ENCODE measurements around the gene FOXJ3. TPM values are rescaled to one million over a fixed set of nuclear protein-coding genes. Genes with fewer than 3 reads are reported as not detected.

Gene FOXJ3
- total RNA-seq, 1 donor from 2014 or later = 51.0 TPM

DNA sequence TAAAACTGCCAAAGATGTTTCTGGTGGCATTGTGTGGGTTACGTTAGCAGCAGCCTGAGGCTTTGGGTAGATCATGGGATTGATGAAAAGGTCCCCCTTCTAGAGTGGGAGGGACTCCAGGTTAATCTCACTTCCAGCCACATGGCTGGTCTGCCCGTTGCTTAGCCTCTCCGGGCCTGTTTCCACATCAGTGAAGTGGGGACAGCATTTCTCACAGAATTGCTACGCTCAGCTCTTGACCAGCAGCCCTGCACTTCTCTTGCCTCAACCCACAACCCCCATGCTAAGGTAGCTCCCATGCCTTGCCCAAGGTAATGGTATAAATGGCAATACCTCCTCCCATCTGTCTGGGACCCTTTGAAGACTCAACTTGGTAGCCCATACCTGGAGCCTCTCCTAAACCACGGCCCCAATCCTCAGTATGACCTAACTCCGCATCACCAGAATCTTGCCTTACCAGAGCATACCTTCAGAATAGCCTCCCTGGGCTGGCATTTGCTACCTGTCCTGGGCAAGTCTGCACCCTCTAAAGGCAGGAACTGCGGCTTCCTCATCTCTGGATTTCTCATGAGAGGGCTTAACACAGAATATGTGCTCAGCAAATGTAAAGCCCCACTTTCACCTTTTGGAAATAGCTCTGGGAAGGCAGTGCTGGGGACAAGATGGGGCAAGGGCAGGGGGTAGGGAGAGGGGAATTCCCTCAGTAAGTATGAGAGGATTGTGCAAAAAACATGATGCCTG is 159.6 kb downstream of the FOXJ3 start:
- Mint-ChIP-seq H3K27ac (no peak overlapping the region), H3K4me3 (no peak overlapping the region), H3K4me1 (no peaks in the 10 kb centered on the region), H3K36me3 (ENCODE audit: low read depth) (peaks cover 9% of the 10 kb centered on the region), H3K27me3 (no peaks in the 10 kb centered on the region), H3K9me3 (no peaks in the 10 kb centered on the region)
- no peak for DNase-seq
- intact Hi-C loops (cut with micrococcal nuclease) = loop anchor here (2.0 to 10.0 kb wide), 2 partner anchors 159 to 661 kb away; partner anchors contain the start of gene FOXJ3

DNA sequence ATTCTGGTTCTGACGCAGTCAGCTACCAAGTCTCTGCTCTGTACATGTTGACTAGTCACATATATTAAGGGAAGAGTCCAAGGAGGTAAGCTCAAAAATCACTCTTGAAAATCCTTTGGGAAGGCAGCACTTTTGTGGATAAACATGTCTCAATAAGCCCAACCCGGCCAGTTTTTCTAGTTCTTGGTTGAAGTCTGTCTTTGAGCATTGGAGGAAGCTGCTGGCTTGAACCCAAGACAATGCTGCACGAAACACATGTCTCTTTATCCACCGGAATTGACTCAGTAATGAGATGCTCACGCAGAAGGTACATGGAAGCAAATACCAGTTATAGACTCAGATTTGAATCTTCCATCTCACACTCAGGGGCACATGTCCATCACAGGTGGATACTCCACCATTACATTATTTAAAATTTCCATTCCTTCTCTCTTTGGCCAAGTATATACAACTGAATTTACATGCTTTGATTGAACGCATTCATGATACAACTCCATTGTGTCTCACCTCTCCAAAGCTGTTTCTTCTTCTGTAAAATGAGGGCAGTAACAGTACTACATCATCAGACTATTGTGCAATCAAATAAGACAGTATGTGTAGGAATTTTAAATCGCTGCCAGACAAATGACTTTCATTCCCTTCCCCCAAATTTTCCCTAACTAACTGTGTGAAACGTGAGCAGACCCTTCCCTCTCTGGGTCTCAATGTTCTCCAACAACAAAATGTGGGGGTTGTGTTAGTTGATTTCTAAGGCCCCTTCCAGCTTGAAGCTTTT is 160.9 kb downstream of the FOXJ3 start:
- no peak for DNase-seq
- intact Hi-C loops (cut with micrococcal nuclease) = loop anchor here (1.0 to 10.0 kb wide), 3 partner anchors 27 to 659 kb away; no protein-coding TSS in a partner anchor
- no peaks in the 10 kb centered on the region for H3K4me1 Mint-ChIP-seq
- no peaks in the 10 kb centered on the region for H3K9me3 Mint-ChIP-seq
- no peak overlapping the region for H3K27ac Mint-ChIP-seq
- H3K36me3 Mint-ChIP-seq (ENCODE audit: low read depth) = peaks cover 3% of the 10 kb centered on the region
- no peak overlapping the region for H3K4me3 Mint-ChIP-seq
- no peaks in the 10 kb centered on the region for H3K27me3 Mint-ChIP-seq

DNA sequence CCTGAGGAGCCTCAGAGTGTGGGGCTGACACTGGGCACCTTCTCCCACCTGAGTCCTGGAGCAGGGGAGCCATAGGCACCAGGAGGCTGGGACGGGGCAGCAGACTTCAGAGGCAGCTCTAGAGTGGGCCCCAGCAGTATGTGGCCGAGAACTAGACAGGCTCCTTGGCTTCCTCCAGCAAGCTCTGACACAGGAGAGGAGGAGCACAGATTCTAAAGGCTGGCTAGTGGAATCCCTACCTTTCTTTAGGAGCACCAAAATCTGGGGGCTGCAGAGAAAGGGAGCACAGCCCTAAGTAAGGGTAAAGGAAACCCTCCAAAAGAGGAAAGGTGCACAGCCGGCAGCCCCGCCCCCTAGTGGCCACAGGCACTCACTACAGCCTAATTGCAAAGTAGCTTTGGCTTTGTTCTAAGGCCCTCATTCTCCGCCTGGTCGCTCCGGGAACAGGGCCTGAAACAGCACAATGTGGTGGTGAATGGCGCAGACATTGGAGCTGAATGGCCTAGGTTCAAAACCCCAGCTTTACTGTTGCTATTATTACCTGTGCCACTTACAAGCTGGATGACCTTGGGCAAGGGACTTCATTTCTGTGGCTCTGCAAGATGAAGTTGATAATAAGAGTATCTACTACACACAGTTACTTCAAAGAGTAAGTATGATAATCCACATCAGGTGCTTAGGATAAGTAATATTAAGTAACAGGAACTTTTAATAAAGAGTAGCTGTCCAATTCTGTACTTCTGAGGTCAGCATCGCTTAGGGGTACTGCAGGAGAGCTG is 161.7 kb downstream of the FOXJ3 start:
- no peak overlapping the region for H3K4me3 Mint-ChIP-seq
- peaks cover 3% of the 10 kb centered on the region for H3K36me3 Mint-ChIP-seq (ENCODE audit: low read depth)
- no peaks in the 10 kb centered on the region for H3K9me3 Mint-ChIP-seq
- H3K4me1 Mint-ChIP-seq = no peaks in the 10 kb centered on the region
- no peaks in the 10 kb centered on the region for H3K27me3 Mint-ChIP-seq
- intact Hi-C loops (cut with micrococcal nuclease) = loop anchor here (1.0 to 10.0 kb wide), 3 partner anchors 26 to 659 kb away; no protein-coding TSS in a partner anchor
- DNase-seq = peak; percentile 89
- no peak overlapping the region for H3K27ac Mint-ChIP-seq

DNA sequence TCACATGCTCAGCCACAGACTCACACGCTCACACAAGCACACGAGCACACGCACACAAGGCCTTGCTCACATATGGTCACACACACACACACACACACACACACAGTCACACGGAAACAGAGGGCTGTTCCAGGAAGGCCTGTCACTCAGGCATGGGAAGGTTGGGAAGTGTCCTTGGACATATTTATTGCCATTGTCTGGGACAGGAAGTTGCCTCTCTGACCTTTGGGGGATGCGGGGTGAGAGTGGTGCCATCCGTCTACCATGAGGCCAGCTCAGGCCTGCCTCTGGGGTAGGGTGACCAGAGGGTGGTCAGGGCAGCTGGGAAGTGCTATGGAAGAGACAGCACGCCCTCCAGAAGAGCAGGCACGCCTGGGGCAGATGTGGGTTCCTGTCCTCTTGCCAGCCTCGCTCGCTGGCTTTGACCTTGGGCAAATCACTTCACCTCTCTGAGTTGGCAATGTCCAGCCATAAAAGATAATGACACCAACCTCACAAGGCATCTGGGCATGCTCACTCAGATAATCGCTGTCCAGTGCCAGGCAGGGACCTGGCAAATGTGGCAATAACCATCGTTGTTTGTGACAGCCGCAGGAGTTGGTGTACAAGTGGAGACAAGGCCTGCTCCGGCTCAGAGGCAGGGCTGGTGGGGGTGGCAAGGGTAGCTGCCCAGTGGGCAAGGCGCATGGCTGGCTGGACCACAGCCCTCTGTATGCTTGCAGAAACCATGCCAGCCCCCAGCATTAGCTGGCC is 162.5 kb downstream of the FOXJ3 start:
- Mint-ChIP-seq H3K27me3 (no peaks in the 10 kb centered on the region), H3K4me1 (no peaks in the 10 kb centered on the region), H3K4me3 (no peak overlapping the region), H3K36me3 (ENCODE audit: low read depth) (peaks cover 2% of the 10 kb centered on the region), H3K9me3 (no peaks in the 10 kb centered on the region), H3K27ac (no peak overlapping the region)
- DNase-seq = no peak
- intact Hi-C loops (cut with micrococcal nuclease) = loop anchor here (1.0 to 10.0 kb wide), 3 partner anchors 25 to 658 kb away; no protein-coding TSS in a partner anchor

DNA sequence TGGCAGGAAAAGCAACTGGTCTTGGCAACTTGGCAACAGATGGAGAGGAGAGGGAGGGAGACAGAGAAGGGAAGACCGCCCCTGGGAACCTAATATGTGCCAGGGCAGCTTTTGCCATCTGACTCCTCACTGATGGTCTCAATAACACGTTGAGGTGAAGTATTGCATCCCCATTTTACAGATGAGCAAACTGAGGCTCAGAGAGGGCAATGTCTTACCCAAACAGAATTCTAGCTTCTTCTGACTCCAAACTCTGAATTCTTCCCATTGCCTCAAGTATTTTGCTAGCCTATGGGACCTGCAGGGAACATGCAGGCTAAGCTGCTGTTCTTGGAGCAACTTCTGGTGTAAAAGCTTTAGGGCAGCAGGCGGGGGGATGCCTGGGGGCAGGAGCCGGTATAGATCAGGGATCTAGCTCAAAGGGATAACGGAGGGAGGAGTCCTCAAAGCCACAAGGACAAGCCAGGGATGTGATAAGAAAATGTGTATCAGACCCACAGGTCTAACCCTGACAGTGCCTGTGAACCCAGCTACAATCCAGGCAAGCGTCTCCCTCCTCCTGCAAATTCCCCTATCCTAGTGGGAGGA is 163.3 kb downstream of the FOXJ3 start:
- H3K4me3 Mint-ChIP-seq = no peak overlapping the region
- no peak for DNase-seq
- intact Hi-C loops (cut with micrococcal nuclease) = loop anchor here (5.0 to 10.0 kb wide), 2 partner anchors 599 to 657 kb away; no protein-coding TSS in a partner anchor
- peaks cover under 1% of the 10 kb centered on the region for H3K36me3 Mint-ChIP-seq (ENCODE audit: low read depth)
- H3K4me1 Mint-ChIP-seq = peaks cover 2% of the 10 kb centered on the region
- no peak overlapping the region for H3K27ac Mint-ChIP-seq
- H3K9me3 Mint-ChIP-seq = no peaks in the 10 kb centered on the region
- H3K27me3 Mint-ChIP-seq = no peaks in the 10 kb centered on the region

DNA sequence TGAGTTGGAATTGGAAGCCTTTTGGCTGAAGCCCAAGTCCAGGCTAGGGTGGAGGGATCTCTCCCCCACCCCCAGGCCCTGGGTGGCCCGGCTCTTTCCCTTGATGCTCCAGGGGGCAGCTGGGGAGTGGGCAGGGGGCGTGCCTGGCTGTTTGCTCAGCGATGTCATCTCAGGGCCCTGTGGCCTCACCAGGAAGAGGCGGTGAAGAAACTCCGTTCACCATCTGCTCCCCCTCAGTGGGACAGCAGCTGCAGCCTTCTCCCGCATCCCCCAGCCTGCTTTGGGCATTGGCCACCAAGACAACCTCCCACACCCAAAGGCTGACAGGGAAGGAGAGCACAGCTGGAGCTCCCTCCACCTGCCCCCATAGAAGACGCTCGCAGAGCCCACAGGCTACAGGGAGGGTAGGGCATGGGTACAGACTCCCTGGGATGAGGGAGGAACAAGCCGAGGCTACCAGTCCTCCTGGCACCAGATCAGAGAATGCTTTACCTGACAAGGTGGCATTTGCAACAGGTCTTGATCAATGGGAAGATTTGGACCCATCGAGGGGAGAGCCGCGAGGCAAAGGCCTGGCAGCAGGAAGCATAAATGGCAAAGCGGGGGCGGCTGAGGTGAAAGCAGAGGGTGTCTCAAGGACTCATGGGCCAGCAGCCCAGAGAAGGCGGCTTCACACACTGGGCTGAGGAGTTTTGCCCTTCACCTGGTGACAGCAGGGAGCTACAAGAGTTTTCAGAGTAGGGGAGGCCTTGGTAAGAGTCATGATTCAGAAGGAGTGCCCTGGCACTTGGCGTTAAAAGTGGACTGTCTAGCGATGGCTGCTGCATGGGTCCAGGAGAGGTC is 164.0 kb downstream of the FOXJ3 start:
- H3K27ac Mint-ChIP-seq = no peak overlapping the region
- intact Hi-C loops (cut with micrococcal nuclease) = loop anchor here (5.0 to 10.0 kb wide), 2 partner anchors 599 to 656 kb away; no protein-coding TSS in a partner anchor
- no peak overlapping the region for H3K4me3 Mint-ChIP-seq
- H3K9me3 Mint-ChIP-seq = no peaks in the 10 kb centered on the region
- DNase-seq = no peak
- no peaks in the 10 kb centered on the region for H3K27me3 Mint-ChIP-seq
- H3K36me3 Mint-ChIP-seq (ENCODE audit: low read depth) = no peaks in the 10 kb centered on the region
- H3K4me1 Mint-ChIP-seq = peaks cover 2% of the 10 kb centered on the region

DNA sequence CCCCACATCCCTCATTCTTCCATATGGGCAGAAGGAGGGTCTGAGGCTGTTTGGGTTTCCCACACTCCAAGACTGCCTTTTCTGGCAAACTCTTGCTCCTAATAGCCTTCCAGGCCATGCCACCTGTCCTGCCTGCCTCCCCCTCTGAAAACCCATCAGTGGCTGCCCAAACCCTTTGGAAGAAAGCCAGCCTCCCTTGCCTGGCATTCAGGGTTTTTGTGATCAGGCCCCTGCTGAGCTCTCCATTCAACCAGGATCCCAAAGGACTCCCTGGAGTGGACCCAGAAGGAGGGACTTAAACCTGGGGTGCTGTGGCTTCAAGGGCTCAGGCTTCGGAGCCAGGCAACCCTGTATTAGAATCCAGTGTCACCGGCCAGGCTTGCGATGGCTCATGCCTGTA is 166.3 kb downstream of the FOXJ3 start:
- H3K4me1 Mint-ChIP-seq = peaks cover 2% of the 10 kb centered on the region
- intact Hi-C loops (cut with micrococcal nuclease) = no loop called here
- no peaks in the 10 kb centered on the region for H3K36me3 Mint-ChIP-seq (ENCODE audit: low read depth)
- H3K27ac Mint-ChIP-seq = no peak overlapping the region
- no peaks in the 10 kb centered on the region for H3K9me3 Mint-ChIP-seq
- no peaks in the 10 kb centered on the region for H3K27me3 Mint-ChIP-seq
- no peak overlapping the region for H3K4me3 Mint-ChIP-seq
- DNase-seq = no peak

DNA sequence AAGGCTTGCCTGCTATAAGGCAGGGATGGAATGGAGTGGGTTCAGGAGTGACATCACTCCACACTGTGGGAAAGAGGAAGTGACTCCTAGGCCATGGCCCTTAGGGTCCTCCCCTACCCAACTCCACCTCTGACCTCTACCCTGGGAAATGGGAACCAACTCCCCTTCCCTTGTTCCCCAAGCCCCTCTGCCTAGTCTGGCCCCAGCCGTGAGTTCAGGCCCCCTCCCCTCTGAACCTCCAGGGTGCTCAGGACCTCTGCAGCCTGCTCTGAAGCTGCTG is 166.7 kb downstream of the FOXJ3 start:
- Mint-ChIP-seq H3K27me3 (no peaks in the 10 kb centered on the region), H3K9me3 (no peaks in the 10 kb centered on the region), H3K4me1 (peaks cover 2% of the 10 kb centered on the region), H3K27ac (no peak overlapping the region), H3K4me3 (no peak overlapping the region), H3K36me3 (ENCODE audit: low read depth) (no peaks in the 10 kb centered on the region)
- intact Hi-C loops (cut with micrococcal nuclease) = no loop called here
- DNase-seq = no peak

DNA sequence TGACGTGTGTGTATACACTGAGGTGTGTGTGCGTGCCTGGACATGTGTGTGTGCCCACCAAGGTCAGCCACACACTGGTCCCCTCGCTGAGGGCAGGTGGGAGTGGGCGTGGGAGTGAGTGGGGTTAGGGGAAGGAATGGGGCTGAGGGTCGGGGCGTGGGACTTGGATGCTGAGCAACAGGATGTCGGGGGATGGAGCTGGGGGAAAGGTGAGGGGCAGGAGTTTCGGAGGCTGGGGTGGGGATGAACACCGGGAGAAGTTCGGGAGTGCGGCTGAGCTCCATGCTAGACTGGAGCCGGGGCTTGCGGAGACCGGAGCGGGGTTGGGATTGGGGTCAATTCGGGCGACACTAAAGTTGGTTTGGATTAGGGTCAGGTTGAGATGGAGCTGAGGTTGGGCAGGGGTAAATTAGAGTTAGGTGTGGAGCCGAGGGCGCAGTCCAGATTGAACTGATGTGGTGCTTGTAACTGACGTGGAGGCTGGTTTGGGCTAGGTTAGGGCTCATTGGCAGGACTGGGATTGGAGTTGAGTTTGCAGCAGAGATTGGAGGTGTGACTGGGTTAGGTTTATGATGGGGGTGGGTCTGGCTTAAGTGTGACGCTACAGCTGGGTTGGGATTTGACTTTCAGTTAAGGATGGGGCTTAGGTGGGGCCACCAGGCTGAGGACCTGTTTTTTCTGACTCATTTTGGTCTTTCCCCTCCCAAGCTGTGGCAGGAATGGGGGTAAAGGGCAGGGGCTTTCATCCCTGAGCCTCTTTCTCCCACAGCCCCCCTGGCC is 167.2 kb downstream of the FOXJ3 start:
- Mint-ChIP-seq H3K36me3 (ENCODE audit: low read depth) (no peaks in the 10 kb centered on the region), H3K4me3 (no peak overlapping the region), H3K27me3 (no peaks in the 10 kb centered on the region), H3K4me1 (peaks cover 2% of the 10 kb centered on the region), H3K9me3 (no peaks in the 10 kb centered on the region), H3K27ac (no peak overlapping the region)
- DNase-seq = no peak
- intact Hi-C loops (cut with micrococcal nuclease) = no loop called here

DNA sequence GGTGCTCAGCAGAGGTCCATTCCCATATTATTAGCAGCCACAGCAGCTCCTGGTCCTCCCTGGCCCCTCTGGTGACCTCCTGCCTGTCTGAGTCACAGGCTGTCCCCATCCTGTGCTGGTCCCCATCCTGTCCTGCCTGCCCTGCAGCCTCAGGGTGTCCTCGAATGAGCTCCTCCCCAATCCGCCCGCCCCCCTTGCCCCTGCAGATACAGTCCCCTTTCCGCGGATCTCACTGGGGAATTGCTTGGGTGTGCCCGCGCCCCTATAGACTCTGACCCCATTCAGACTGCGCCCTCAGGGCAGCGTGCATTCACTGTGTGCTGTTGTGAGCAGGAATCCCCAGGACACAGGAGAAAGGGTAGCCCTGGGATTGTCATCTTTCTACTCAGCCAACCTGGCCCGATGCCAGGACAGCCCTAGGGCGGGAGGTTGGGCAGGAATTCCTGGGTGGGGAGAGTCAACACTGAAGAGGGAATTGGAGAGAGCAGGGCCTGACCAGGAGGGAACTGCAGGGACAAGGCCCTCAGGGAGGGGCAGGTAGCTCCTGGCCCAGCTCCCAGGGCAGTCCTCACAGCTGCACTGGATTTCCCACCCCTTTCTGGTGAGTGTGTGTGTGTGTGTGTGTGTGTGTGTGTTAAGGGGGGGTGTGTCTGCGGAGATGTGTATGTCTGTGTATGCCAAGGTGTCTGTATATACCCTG is 169.4 kb downstream of the FOXJ3 start:
- Mint-ChIP-seq H3K9me3 (peaks cover 11% of the 10 kb centered on the region), H3K27me3 (peaks cover 2% of the 10 kb centered on the region), H3K27ac (no peak overlapping the region), H3K4me3 (no peak overlapping the region), H3K36me3 (ENCODE audit: low read depth) (no peaks in the 10 kb centered on the region), H3K4me1 (peaks cover 2% of the 10 kb centered on the region)
- no peak for DNase-seq
- intact Hi-C loops (cut with micrococcal nuclease) = no loop called here

DNA sequence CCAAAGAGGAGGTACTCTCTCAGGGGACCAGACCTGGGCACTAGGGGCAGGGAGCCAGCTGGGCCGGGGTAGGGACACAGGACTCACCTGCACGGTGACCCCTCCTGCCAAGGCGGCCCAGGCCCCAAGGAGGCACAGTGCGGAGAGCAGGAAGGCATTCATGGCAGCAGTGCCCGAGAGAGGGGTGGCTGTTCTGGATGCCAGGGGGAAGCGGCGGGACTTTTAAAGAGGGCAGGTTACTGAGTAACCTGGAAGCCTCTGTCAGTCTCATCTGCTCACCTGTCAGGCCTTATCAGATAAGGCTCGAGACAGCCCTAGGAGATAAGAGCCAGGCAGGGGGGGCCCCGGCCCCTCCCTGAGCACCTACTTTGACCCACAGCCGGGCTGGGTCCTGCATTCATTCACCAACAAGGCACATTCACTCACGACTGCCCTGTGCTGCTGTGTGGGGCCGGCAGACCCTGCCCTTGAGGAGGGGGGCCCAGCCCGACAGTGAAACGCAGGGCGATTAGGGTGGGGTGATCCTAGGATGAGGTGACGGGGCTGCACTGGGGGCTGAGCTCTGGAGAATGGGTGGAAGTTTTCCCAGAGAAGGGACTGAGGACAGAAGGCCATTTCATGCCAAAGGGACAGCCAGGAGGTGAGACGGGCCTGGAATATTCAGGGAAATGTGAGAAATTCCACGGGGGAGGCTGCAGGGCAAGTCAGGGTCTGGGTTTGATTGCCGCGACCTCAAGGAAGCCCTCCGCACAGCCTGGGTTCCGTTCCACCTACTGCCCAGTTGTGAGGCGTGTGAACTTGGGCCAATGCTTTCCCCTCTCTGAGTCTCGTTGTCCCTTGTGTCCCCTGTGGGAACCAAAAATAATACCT is 170.2 kb downstream of the FOXJ3 start, which contains the start of gene GUCA2A:
GUCA2A (minus strand) TSS at position 195 of the 870 bp plus-strand sequence; CDS start at position 162, 33 bp downstream.
- peaks cover 2% of the 10 kb centered on the region for H3K4me1 Mint-ChIP-seq
- H3K36me3 Mint-ChIP-seq (ENCODE audit: low read depth) = no peaks in the 10 kb centered on the region
- no peak within 1 kb of the TSS for H3K4me3 Mint-ChIP-seq
- intact Hi-C loops (cut with micrococcal nuclease) = no loop called here
- peaks cover 19% of the 10 kb centered on the region for H3K9me3 Mint-ChIP-seq
- no peak within 1 kb of the TSS for H3K27ac Mint-ChIP-seq
- no peak for DNase-seq
- H3K27me3 Mint-ChIP-seq = peaks cover 4% of the 10 kb centered on the region
